GM10847 (cell line): ENCODE data around the gene WDR33.

Source experiments
- POLR2A ChIP-seq: IDR thresholded peaks from 2 replicates; pipeline ENCODE4 v1.6.1; 2011; ENCODE audit not compliant: insufficient read length; ENCODE audit errors: extremely low read depth

Gene WDR33

DNA sequence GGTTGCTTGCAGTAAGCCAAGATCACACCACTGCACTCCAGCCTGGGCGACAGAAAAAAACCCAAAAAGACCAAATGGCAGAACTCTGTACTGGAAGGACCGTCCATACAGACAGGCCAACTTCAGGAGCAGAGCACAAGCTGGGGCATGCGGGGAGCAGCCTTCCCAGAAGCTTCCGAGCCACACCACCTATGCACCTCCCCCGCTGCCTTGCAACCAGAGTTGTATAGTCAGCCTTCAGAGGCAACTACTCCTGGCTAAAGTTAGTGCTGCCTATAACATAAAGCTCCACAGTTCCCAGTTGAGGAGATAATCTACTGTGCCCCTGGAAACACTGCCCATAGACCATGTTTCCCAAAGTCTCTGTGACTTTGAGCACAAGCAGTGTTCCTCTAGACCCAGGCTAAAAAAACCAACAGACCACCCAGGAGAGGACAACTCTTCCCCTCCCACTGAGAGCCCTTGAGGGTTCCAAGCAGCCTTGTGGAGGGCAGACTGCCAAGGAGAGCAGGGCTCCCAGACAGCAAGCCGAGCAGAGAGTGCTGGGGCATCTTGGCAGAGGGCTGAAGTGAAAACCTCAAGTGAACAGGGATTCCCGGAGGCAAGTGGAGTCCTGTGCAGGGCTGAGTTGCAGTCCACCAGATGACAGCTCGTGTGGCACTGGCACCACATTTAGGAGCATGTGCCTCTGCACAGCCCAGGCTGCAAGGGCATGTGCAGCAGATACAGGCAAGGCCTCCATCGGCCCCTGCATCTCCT is 102.9 kb downstream of the WDR33 start:
- no peak for TF ChIP-seq POLR2A

DNA sequence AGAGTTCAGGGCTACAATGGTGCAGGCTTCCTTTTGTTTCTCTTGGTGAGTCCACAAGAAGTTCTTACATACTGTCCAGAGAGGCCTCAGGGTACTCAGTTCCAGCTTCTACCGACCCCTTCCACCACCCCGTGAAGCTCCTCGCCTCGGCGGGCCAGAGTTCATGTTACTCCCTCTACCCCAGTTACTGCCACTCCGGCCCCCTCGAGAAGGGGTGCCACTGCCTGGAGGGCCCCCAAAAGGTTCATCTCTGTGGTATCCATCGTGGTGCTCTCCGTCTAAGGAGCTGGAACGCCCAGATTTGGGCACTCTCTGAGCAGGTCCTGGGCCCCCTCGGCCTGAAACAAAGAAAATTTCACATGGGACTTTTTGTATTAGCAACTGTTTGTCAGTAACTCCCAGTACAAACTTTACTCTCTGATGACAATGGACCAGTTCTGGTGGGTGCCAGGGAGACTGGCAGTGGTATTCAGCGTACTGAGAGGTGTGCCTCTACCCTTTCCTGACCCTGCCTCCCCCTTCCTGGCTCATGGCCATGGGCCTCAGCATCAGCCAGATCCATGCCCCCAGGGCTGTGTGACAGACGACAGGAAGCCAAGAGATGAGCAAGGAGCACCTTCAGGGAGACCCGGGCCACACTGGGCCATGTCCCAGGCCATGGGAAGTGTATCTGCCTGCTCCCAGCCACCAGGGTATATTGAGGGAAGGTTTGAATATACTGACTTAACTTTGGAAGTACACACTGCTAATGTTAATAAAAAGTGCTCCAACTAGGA is 104.6 kb downstream of the WDR33 start:
- TF ChIP-seq POLR2A = no peak

- no peak for TF ChIP-seq POLR2A
Observed at GRCh38 chr2:127705391-127706065, 105.4 kb downstream of the WDR33 start.

GRCh38 chr2:127704641-127705390 is 106.2 kb downstream of the WDR33 start:
- TF ChIP-seq POLR2A = no peak

DNA sequence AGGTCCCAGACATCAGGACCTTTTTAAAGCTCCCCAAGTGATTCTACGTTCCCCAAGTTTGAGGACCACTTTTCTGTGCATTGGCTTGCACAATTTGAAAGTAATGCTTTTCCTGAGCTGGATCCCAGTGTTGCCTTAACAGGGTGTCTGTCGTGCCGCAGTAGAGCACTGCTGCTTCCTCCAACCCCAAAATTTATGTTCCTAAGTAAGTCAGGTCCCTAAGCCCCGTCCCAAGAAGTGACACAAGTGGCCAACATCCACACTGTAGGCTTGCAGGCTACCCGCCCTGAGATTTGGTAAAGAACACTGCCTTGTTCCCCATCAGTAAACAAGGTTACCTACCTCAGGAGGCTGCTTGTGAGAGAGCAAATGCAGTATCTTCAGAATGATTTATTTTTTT is 107.7 kb downstream of the WDR33 start:
- no peak for TF ChIP-seq POLR2A

GRCh38 chr2:127702395-127703009 is 108.5 kb downstream of the WDR33 start:
- no peak for TF ChIP-seq POLR2A

DNA sequence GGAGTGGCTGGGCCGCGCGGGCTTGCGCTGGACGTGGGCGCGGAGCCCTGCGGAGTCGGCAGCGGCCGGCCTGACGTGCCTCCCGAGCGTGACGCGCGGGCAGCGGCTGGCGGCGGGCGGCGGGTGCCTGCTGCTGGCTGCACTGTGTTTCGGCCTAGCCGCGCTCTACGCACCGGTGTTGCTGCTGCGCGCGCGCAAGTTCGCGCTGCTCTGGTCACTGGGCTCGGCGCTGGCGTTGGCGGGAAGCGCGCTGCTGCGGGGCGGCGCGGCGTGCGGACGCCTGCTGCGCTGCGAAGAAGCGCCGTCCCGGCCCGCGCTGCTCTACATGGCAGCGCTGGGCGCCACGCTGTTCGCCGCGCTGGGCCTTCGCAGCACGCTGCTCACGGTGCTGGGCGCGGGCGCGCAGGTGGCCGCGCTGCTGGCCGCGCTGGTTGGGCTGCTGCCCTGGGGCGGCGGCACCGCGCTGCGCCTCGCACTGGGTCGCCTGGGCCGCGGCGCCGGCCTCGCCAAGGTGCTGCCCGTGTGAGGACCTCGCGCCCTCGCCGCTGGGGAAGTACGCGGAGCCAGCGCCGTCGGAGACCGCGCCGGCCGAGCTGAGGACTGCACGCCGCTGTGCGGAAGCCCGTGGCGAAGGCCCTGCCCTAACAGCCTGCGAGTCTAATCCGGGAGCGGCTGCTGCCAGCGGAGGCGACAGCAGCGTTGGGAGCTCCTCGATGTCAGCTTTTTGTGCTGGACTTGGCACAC is 109.1 kb downstream of the WDR33 start:
- no peak for TF ChIP-seq POLR2A

DNA sequence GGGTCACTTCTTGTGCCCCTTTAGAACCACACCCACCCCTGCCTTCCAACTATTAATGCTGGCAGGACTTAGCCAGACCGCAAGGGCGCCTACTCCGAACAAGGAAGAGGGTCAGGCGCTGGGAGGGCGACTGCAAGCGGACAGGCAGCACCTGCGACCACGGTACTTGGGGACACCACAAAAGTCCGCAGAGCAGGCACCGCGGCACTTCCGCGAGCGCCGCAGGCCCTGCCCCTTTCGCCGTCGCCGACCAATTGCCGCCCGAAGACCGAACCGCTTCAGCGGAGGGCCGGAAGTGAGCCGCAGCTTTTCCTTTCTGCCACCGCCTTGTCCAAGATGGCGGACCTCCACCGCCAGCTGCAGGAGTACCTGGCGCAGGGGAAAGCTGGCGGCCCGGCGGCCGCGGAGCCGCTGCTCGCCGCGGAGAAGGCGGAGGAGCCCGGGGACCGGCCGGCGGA is 109.7 kb downstream of the WDR33 start, which contains the start of gene SFT2D3:
Gene SFT2D3 (plus strand): TSS at position 305 of the 458 bp plus-strand sequence. CDS start 32 bp downstream, at position 337.
- TF ChIP-seq POLR2A = peak; percentile 97

GRCh38 chr2:127700527-127701192 is 110.3 kb downstream of the WDR33 start:
- TF ChIP-seq POLR2A = no peak

DNA sequence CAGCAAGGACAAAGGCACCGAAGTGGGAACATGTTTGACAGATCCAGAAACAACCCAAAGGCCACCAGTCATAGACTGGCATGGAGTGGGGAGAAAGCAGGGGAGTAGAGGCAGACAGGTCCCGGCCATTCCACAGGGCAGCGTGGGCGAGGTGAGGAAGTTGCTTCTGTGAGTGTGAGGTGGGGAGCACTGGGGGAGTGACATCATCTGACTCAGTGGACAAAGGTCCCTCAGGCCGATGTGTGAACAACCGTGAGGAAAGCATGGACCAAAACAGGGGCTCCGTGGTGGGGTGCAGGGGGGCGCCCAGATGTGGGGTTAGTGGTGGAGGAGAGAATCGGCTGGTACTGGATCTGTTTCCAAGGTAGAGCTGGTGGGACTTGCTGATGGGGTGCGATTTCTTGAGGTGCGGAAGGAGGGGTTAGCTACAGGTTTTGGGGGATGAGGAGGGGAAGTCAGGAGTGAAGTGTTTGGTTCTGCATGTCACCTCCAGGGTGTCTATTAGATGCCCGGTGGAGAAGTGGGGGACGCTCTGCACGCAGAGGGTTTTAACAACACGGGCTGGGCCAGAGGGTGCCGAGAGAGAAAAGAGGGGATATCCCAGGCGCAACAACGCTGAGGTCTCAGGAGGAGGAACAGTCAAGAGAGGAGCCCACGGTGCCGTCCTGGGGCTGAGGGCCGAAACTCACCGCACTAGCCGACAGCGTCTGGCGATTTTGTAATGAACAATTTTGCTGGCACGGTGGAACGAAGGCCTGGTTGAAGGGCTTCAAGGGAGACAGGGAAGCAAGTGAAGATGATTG is 112.2 kb downstream of the WDR33 start:
- TF ChIP-seq POLR2A = no peak

- no peak for TF ChIP-seq POLR2A
Observed at GRCh38 chr2:127697482-127698180, 113.3 kb downstream of the WDR33 start.
